CD4-positive, alpha-beta T cell treated with Interleukin-2 at 100 ng/mL for 4 hours (primary cell): ENCODE results near the gene CFP.
"Not testable (repeated sequence)": the region's sequence is repeated elsewhere in the genome, so short reads cannot be mapped to it uniquely, and the experiment has no call there.

Experiments
- DNase-seq: peaks from one replicate; pipeline ENCODE4 v3.0.0-alpha.2; 2020; ENCODE audit warnings: low spot score

Gene CFP

GRCh38 chrX:47629419-47630200, at the start of gene CFP:
TSS of gene CFP (minus strand) at chrX:47629930. CDS start at chrX:47629844, 86 bp downstream.
- DNase-seq, result peak; percentile 8

GRCh38 chrX:47675959-47676859, 46.5 kb upstream of the CFP start:
- not testable (repeated sequence) for DNase-seq

- DNase-seq, result no peak
These were observed 45.0 kb upstream of the CFP start for GRCh38 chrX:47674776-47675175.

GRCh38 chrX:47665797-47666196, 36.1 kb upstream of the CFP start:
- not testable (repeated sequence) for DNase-seq

- no peak for DNase-seq
These were observed 35.0 kb upstream of the CFP start for GRCh38 chrX:47664737-47665136.

GRCh38 chrX:47662144-47662657, 32.5 kb upstream of the CFP start:
- DNase-seq, result no peak

- no peak for DNase-seq
These were observed 31.8 kb upstream of the CFP start for GRCh38 chrX:47661539-47661938.

- no peak for DNase-seq
These were observed 29.6 kb upstream of the CFP start for GRCh38 chrX:47659421-47659726.

- DNase-seq, result peak; percentile 92
These were observed 29.1 kb upstream of the CFP start, which contains the start of gene UXT for GRCh38 chrX:47658684-47659420. TSS of gene UXT (minus strand) at chrX:47659180. CDS start at chrX:47658927, 253 bp downstream.

GRCh38 chrX:47658301-47658683, 28.6 kb upstream of the CFP start:
- DNase-seq, result no peak

GRCh38 chrX:47651043-47651905, 21.5 kb upstream of the CFP start:
- no peak for DNase-seq

- peak; percentile 93 for DNase-seq
These were observed 20.7 kb upstream of the CFP start, which contains the start of gene ELK1 for GRCh38 chrX:47650164-47651042. TSS of gene ELK1 (minus strand) at chrX:47650563. CDS start at chrX:47641441, 9,122 bp downstream.

- DNase-seq, result no peak
These were observed 20.0 kb upstream of the CFP start for GRCh38 chrX:47649781-47650163.

- DNase-seq, result no peak
These were observed 19.5 kb upstream of the CFP start for GRCh38 chrX:47649271-47649670.

- DNase-seq, result peak; percentile 12
These were observed 18.6 kb upstream of the CFP start for GRCh38 chrX:47648376-47648775.

- DNase-seq, result no peak
These were observed 16.9 kb upstream of the CFP start for GRCh38 chrX:47646636-47647035.

GRCh38 chrX:47645530-47645929, 15.8 kb upstream of the CFP start:
- no peak for DNase-seq

- DNase-seq, result no peak
These were observed 14.9 kb upstream of the CFP start for GRCh38 chrX:47644557-47645091.

- DNase-seq, result no peak
These were observed 14.2 kb upstream of the CFP start for GRCh38 chrX:47643926-47644325.

- no peak for DNase-seq
These were observed 9.1 kb upstream of the CFP start for GRCh38 chrX:47638816-47639215.
